Neutrophil (primary cell): ENCODE data around the gene CTAG1B.
"Not testable (repeated sequence)": the region's sequence is repeated elsewhere in the genome, so short reads cannot be mapped to it uniquely, and the experiment has no call there.

ENCODE experiments used
- H3K27ac ChIP-seq: fragments of 200-600 bp; sonication (generic); 2 replicates; pipeline ENCODE4 v1.5.1; 2016; ENCODE audit warnings: mild to moderate bottlenecking, moderate library complexity
- H3K27me3 ChIP-seq: fragments of 200-600 bp; sonication (generic); 2 replicates; pipeline ENCODE4 v1.6.0; 2016; ENCODE audit warnings: mild to moderate bottlenecking
- H3K36me3 ChIP-seq: fragments of 200-600 bp; sonication (generic); 2 replicates; pipeline ENCODE4 v1.5.1; 2017
- H3K4me1 ChIP-seq, 2 experiments: fragments of 200-600 bp in 1 of 2; sonication (generic) in 1 of 2; 1 replicate in 1 of 2; 2 replicates in 1 of 2; pipeline versions ENCODE4 v1.5.1 to v1.6.1; 2013 to 2016; ENCODE audit warnings: low read depth in 1 of 2, low read length in 1 of 2, mild to moderate bottlenecking in 1 of 2, moderate library complexity in 1 of 2; ENCODE audit not compliant: control insufficient read depth in 1 of 2, insufficient read depth in 1 of 2
- H3K4me3 ChIP-seq, 2 experiments: fragments of 200-600 bp in 1 of 2; sonication (generic) in 1 of 2; 1 replicate in 1 of 2; 2 replicates in 1 of 2; pipeline ENCODE4 v1.5.1; 2013 to 2016; ENCODE audit warnings: low read depth in 1 of 2, low read length in 1 of 2, mild to moderate bottlenecking in 1 of 2, moderate library complexity in 1 of 2
- H3K9me3 ChIP-seq: fragments of 200-600 bp; sonication (generic); 2 replicates; pipeline ENCODE4 v1.5.1; 2016
- CTCF ChIP-seq: fragments of 200-600 bp; sonication (generic); IDR thresholded peaks from 2 replicates; pipeline ENCODE4 v1.5.1; 2016; ENCODE audit warnings: antibody characterized with exemption

The CTAG1B gene

GRCh38 chrX:154653048-154653401, 33.9 kb upstream of the CTAG1B start:
- no peaks in the 10 kb centered on the region for H3K4me1 ChIP-seq
- H3K27me3 ChIP-seq: no peaks in the 10 kb centered on the region
- TF ChIP-seq CTCF: no peak
- H3K4me3 ChIP-seq: no peak overlapping the region
- H3K27ac ChIP-seq: no peak overlapping the region
- no peaks in the 10 kb centered on the region for H3K9me3 ChIP-seq
- no peaks in the 10 kb centered on the region for H3K36me3 ChIP-seq

- no peak for TF ChIP-seq CTCF
- no peaks in the 10 kb centered on the region for H3K36me3 ChIP-seq
- no peak overlapping the region for H3K27ac ChIP-seq
- H3K4me3 ChIP-seq: no peak overlapping the region
- no peaks in the 10 kb centered on the region for H3K4me1 ChIP-seq
- H3K9me3 ChIP-seq: no peaks in the 10 kb centered on the region
- no peaks in the 10 kb centered on the region for H3K27me3 ChIP-seq
Measured at GRCh38 chrX:154652311-154653047, 33.4 kb upstream of the CTAG1B start.

GRCh38 chrX:154650221-154650510, 31.1 kb upstream of the CTAG1B start:
- TF ChIP-seq CTCF: no peak

GRCh38 chrX:154649503-154650220, 30.6 kb upstream of the CTAG1B start:
- no peak overlapping the region for H3K27ac ChIP-seq
- no peaks in the 10 kb centered on the region for H3K4me1 ChIP-seq
- no peak for TF ChIP-seq CTCF
- H3K27me3 ChIP-seq: no peaks in the 10 kb centered on the region
- H3K36me3 ChIP-seq: no peaks in the 10 kb centered on the region
- H3K4me3 ChIP-seq: no peak overlapping the region
- H3K9me3 ChIP-seq: no peaks in the 10 kb centered on the region

More at GRCh38 chrX:154650221-154650510, 31.1 kb upstream of the CTAG1B start:
- no peaks in the 10 kb centered on the region for H3K36me3 ChIP-seq
- H3K9me3 ChIP-seq: no peaks in the 10 kb centered on the region
- H3K4me1 ChIP-seq: no peaks in the 10 kb centered on the region
- no peak overlapping the region for H3K27ac ChIP-seq
- H3K4me3 ChIP-seq: no peak overlapping the region
- H3K27me3 ChIP-seq: no peaks in the 10 kb centered on the region

GRCh38 chrX:154648931-154649330, 29.8 kb upstream of the CTAG1B start:
- no peak overlapping the region for H3K27ac ChIP-seq
- no peak for TF ChIP-seq CTCF
- H3K4me3 ChIP-seq: no peak overlapping the region
- H3K4me1 ChIP-seq: no peaks in the 10 kb centered on the region
- no peaks in the 10 kb centered on the region for H3K9me3 ChIP-seq
- no peaks in the 10 kb centered on the region for H3K27me3 ChIP-seq
- H3K36me3 ChIP-seq: no peaks in the 10 kb centered on the region

GRCh38 chrX:154645745-154646378, 26.8 kb upstream of the CTAG1B start:
- not testable (repeated sequence) for H3K4me3 ChIP-seq, H3K27ac ChIP-seq, H3K36me3 ChIP-seq, H3K27me3 ChIP-seq, H3K4me1 ChIP-seq, H3K9me3 ChIP-seq

GRCh38 chrX:154643708-154644107, 24.6 kb upstream of the CTAG1B start:
- not testable (repeated sequence) for H3K27ac ChIP-seq, H3K4me3 ChIP-seq, H3K36me3 ChIP-seq, H3K27me3 ChIP-seq, H3K9me3 ChIP-seq, H3K4me1 ChIP-seq

- not testable (repeated sequence) for H3K9me3 ChIP-seq, H3K4me3 ChIP-seq, H3K4me1 ChIP-seq, H3K27ac ChIP-seq, H3K36me3 ChIP-seq, H3K27me3 ChIP-seq
Measured at GRCh38 chrX:154641740-154642139, 22.7 kb upstream of the CTAG1B start.

- not testable (repeated sequence) for H3K36me3 ChIP-seq, H3K27me3 ChIP-seq, H3K4me3 ChIP-seq, H3K9me3 ChIP-seq, H3K4me1 ChIP-seq, H3K27ac ChIP-seq
Measured at GRCh38 chrX:154633661-154634060, 14.6 kb upstream of the CTAG1B start.
